Colon (tissue), 2 donors: Measurements from ENCODE around the gene ZMIZ2.
"Not testable (repeated sequence)": the region's sequence is repeated elsewhere in the genome, so short reads cannot be mapped to it uniquely, and the experiment has no call there.

Source experiments
- FAIRE-seq: peaks from 2 replicates; lab custom pipeline; 2012; peaks lifted over from hg19 to GRCh38; lab: Jason Lieb, UNC
- donor health status: control.
- donor health status: control.

The ZMIZ2 gene

DNA sequence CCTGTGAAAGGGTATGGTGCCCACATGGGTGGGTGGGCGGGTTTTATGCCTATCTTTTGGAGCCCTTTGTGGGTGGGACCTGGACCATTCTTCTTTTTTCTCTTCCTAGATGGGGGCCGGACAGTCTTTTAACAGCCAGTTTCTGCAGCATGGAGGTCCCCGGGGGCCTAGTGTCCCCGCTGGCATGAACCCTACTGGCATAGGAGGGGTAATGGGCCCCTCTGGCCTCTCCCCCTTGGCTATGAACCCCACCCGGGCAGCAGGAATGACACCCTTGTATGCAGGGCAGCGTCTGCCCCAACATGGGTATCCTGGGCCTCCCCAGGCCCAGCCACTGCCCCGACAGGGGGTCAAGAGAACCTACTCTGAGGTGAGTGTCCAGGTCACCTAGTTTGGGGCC, 9.1 kb downstream of the ZMIZ2 start:
- no peak for FAIRE-seq

DNA sequence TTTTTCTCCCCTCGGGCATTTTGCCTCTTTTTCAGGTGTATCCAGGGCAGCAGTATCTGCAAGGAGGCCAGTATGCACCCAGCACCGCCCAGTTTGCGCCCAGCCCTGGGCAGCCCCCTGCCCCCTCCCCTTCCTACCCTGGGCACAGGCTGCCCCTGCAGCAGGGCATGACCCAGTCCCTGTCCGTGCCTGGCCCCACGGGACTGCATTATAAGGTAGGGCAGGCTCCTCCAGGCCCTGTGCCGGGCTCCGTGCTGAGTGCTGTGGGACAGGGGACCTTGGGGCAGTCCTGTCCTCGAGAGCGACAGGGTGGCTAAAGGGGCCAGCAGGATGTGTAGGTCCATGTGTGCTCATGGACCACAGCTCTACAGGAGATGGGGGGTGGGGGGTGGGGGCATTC, 10.6 kb downstream of the ZMIZ2 start:
- no peak for FAIRE-seq

DNA sequence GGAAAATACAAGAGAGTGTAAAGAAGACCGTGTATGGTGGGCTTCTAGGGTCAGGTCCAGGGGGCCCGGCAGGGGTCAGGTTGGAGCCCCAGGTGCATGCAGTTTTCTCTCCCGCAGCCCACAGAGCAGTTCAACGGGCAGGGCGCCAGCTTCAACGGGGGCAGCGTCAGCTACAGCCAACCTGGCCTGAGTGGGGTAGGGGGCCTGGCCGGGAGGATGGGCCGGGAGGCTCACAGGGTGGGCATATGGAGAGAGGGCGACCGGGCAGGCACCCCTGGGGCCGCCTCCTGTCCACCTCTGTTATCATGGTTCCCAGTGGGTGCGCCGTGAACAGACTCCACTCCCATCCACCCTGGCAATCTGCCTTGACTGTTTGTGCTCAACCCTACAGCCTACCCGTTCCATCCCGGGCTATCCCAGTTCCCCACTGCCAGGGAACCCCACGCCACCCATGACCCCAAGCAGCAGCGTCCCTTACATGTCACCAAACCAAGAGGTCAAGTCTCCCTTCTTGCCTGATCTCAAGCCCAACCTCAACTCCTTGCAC, 11.5 kb downstream of the ZMIZ2 start:
- no peak for FAIRE-seq

DNA sequence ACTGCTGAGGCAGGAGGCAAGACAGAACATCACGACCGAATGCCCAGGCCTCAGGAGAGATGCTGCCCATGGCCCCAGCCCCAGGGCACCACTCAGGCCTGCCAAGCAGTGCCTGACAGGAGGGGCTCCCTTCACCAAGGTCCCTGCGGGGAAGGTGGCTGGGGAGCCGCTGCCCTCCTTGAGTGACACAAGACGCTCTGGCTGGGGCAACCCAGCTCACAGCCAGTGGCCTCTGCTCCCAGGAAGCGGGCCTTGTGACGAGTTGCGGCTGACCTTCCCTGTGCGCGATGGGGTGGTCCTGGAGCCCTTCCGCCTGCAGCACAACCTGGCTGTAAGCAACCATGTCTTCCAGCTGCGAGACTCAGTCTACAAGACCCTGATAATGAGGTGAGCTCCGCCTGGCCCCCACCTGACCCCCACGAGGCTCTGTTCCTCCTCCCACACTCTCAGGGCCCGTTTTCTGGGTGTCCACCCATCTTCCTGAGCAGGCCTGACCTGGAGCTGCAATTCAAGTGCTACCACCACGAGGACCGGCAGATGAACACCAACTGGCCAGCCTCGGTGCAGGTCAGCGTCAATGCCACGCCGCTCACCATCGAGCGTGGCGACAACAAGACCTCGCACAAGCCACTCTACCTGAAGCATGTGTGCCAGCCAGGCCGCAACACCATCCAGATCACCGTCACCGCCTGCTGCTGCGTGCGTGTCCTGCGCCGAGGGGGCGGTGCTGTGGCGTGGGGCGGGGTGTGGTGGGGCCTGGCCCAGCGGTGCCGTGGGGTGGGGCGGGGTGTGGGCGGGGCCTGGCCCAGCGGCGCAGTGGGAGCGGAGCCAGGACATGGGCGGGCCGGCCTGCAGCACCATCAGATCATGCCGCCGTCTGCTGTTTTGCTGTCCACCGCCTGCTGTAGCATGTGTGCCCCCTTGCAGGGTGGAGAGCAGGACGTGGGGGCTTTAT, 12.8 kb downstream of the ZMIZ2 start:
- FAIRE-seq = no peak

DNA sequence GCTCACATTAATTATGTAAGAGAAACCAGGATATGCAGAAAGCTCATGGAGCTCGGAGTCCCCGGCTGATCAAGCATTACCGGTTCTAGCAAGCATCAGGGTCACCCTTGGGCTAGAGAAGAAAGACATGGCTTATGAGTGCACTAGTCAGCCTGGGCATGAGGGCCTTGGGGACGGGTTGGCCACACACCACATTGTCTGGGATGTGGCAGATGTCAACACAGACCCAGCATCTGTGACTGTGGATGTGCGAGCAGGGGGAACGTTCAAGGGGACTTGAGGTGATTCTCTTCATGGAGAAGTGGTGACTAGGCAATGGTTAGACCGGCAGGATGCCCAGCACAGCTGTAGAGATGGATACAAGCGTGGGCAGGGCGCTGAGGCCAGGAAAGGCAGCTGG, 13.7 kb downstream of the ZMIZ2 start:
- no peak for FAIRE-seq

DNA sequence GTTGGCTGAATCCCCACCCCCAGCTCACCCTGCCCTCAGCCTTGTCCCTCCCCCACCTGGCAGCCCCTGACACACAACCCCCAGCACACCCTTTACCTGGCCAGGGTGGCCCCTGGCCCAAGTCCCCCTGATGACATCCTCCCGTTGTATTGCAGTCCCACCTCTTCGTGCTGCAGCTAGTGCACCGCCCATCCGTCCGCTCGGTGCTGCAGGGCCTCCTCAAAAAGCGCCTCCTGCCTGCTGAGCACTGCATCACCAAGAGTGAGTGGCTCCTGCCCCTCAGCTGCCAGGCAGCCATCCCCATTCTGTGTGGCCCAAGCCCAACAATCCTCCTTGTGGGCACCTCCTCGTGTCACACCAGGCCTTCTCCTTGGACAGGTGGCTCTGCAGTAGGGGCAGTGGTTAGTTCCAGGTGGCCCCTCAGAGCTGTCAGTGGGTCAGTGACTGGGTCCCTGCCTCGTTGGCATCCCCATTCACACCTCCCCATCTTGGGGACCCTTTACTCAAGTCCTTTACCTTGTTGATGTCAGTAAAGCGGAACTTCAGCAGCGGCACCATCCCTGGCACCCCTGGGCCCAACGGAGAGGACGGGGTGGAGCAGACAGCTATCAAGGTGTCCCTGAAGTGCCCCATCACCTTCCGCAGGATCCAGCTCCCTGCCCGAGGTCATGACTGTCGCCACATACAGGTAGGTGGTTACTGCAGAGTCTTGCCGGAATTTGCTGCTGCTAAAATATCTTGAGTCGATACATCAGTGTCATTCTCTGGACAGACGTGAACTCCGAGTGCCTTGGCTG, 14.3 kb downstream of the ZMIZ2 start:
- FAIRE-seq = no peak

DNA sequence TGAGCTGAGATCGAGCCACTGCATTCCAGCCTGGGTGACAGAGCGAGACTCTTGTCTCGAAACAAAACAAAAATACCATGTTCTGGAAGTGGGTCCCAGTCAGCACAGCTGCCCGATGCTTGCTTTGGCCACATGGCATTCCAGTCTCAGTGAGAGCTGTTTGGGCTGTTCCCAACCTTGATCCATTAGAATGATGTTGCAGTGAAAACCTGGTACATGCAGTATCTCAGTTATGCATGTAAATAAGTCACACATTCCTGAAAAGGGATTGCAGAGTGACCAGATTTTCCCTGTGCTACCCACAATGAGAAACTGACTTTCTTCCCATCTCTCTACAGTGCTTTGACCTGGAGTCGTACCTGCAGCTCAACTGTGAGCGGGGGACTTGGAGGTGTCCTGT, 15.4 kb downstream of the ZMIZ2 start:
- no peak for FAIRE-seq

DNA sequence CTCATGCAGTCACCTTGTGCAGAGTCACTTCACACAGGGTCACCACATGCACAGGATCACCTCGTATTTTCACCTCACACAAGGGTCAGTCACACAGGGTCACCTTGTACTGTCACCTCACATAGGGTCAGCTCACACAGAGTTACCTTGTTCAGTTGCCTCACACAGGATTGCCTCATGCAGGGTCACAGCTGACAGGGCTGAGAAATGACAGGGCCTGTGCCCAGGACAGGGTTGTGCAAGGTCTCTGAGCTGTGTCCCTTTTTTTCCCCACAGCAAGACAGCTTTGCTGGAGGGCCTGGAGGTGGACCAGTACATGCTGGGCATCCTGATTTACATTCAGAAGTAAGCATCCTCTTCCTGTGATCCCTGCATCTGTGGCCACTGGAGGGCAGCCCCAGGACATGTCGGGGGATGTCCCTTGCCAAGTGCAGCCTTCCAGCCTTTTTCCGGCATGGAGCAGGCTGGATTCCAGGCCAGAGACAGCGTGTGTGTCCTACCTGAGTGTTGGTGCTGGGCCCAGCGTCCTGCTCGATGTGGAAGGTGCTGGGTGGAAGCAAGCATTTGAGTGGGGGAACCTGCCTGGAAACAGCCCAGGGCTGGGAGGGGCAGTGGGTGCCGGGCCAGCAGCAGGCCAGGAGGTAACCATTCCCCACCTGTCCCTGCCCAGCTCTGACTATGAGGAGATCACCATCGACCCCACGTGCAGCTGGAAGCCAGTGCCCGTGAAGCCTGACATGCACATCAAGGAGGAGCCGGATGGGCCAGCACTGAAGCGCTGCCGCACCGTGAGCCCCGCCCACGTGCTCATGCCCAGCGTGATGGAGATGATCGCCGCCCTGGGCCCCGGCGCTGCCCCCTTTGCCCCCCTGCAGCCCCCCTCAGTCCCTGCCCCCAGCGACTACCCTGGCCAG, 16.3 kb downstream of the ZMIZ2 start:
- FAIRE-seq = no peak

DNA sequence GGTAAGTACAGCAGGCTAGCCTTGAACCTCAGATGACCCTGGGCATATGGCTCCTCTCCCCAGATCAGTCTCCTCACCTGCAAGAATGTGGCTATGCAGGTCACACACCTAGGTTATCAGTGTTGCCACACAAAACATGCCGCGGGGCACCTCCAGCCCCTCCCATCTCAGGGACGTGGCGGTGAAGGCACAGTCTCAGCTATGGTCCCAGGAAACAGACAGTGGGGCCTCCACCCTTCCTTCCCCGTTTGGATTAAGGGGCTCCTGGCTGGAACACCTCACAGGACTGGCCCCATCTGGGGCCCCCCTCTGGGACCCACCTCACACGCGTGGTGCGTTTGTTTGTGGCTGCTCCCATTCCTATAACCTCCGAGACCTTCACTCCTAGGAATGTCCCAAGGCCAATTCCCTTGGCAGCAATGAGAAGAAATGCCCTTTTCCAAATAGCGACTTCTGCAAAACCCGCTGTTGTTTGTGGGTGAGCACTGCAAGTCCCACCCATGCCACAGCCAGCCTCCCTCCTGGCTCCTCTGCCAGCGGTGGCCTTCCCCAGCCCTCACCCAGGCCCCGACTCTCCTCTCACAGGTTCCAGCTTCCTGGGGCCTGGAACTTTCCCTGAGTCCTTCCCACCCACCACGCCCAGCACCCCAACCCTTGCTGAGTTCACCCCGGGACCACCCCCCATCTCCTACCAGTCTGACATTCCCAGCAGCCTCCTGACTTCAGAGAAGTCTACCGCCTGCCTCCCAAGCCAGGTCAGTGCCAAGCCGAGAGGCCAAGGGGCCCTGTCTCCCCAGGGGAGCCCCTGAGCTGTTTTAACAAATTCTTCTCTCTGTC, 17.1 kb downstream of the ZMIZ2 start:
- no peak for FAIRE-seq

DNA sequence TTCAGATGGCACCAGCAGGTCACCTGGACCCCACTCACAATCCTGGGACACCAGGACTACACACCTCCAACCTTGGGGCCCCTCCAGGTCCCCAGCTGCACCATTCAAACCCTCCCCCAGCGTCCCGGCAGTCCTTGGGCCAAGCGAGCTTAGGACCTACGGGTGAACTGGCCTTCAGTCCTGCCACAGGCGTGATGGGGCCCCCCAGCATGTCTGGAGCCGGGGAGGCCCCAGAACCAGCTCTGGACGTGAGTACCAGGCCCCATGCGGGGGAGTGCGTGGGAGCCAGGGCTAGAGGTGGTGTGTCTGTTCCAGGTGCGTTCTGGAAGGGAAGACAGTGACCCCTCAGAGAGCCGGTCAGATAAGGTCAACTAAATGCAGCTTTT, 17.8 kb downstream of the ZMIZ2 start:
- no peak for FAIRE-seq

DNA sequence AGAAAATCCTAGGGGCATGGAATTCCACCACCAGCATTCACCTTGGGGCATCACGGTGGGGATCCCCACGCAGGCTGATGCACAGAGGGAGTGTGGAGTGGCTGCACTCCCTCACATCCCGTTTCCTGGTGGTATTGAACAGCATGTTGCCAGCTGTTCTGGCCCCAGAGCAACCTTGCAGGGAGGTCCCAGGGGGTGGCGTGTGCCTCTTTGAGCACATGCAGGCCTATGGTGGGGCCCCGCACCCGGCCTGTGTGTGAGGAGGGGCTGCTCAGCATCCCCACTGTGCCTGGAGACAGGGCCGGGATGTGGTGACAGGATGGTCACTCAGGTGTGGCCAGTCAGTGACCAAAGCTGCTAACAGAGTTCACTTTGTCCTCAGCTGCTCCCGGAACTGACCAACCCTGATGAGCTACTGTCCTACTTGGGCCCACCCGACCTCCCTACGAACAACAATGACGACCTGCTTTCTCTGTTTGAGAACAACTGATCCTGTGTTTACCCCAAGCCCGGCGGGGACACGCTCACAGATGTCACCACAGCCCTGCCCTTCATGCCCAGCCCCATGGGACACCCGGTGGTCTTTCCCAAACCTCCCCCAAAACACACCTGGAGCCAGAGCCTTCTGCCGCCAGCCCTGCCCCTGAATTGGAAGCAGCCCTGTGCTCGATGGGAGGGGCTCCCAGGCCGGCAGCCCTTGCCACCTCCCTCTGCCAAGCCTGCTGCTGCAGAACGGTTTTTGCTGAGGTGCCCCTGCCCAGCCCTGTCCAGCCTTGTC, 18.7 kb downstream of the ZMIZ2 start:
- no peak for FAIRE-seq

DNA sequence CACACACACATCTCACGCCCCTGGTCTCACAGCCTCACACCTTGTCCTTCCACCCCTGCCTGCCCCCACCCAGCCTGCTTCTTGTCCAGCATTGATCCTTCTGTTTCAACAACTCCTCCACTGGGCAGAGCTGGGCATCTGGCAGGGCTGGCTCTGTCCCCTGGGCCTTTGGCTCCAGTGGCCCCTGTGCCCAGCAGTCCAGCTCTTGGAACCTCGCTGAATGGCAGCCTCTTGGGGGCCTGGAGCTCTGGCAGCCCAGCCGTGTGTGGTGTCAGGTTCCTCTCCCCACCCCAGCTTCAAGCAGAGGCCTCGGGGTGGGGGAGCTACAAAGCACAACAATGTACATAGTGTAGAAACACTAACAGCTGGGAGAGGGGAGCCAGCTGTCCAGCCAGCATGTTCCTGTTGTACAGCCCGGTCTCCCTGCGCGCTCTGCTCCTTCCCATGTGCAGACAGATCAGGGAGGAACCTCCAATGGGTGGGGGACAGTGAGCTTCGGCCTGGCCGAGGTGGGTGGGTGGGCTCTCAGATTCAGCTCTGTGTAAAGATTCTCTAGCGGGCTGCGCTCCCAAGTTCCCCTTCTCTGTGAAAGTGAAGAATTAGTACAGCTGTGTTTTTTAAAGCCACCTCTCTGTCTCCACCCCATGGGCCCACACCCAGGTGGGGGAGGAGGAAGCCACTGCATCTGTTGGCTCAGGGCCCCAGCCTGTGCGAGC, 19.4 kb downstream of the ZMIZ2 start:
- FAIRE-seq = no peak

DNA sequence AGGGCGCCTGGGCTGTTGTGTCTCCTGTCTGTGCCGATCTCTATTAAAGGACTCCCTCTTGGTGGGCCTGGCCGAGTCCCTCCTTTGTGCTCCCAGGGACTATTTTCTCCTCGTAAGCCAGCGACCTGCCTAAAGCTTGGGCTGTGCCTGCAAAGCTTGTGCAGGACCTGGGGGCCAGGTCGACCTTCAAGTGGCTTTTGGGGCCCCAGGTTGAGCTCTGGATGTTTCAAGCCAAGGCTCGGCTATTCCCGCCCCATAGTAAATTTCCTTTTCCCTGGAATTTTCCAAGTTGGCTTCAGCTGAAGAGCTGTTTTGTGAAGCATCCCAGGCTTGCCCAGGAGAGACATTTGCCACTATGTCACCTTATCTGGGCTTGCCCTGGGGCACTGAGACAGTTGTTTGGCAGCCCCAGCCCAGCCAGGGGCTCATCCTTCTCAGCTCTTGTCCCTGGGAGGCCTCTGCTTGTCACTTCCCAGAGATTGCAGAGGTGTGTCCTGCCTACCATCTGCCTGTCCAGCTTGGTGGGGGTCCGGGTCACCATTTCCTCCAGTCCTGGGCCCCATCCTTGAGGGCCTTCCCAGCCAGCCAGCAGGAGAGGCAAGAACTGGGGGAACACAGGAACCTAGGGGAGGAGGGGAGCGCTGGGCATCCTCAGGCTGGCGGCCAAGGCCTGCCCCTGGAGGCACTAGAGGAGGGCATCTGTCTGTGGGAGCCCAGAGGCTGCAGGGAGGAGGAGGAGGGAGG, 20.2 kb downstream of the ZMIZ2 start:
- no peak for FAIRE-seq

DNA sequence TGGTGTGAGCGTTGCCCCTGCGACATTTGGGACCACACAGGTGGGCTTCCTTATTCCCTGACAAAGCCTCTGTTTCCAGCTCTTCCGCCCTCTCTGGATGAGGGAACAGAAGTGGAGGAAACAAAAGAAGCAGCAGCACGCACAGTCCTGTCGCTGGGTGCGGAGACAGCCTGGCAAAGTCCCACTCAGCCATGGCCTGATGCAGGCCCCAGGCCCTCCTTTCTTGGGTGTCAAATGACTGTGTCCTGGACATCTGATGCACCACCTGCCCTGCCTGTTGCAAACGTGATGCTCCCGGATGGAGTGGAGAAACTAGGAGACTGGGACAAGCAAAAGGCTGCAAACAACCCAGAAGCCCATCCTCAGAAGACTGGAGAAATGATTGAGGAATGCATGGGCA, 20.7 kb downstream of the ZMIZ2 start:
- FAIRE-seq = no peak

DNA sequence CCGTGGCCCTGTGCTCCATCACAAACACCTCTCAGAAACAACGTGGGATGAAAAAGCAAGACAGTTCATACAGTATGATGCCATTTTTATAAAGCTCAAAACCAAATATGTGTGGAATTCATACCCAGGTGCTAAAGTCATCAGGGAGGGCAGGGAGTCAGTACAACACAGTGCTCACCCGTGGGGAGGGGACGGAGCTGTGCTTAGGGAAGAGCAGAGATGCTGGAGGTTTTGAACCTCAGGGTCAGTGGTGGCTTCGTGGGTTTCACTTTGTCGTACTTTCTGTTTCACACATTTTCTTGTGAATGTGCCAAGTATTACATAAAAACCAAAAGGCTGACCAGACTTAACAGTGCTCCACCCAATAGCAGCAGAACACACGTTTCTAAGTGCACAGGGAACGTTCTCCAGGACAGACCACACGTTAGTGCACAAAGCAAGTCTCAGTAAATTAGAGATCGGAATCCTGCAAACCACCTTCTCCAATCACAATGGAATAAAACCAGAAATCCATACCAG, 21.2 kb downstream of the ZMIZ2 start:
- FAIRE-seq = no peak

DNA sequence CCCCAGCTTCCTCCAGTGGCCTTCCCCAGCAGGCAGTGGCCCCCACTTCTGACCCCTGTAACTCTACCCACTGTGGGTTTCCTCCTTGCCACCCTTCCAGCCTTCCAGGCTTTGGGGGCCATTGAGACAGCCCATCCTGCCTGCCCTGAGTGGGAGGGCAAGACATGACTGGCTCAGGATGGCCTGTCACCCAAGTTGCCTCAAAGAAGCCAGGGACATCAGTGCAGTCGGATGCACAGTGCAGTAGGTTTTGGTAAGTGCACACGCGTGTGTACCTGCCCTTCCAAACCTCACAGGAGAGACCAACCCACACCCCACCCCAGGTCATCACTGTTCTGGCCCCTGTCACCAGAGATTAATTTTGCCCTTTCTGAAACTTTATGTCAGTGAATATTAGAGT, 22.7 kb downstream of the ZMIZ2 start:
- FAIRE-seq = no peak

DNA sequence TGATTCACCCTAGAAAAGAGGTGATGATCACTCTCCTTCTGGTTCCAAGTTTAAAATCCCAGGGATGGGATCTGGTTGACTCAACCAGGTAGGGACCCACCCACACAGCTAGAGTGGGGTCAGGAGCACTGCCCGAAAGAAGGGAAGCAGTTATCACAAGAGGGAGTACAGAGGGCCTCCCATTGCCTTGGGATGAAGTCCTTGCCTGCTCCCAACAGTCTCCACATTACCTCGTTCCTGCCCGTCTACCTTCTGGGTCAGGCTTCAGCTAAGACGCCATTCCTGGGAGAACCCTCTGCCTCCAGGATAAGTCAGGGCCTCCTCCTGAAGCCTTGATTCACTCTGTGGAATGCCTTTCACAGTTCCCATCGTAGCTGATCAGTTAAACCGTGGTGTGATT, 23.8 kb downstream of the ZMIZ2 start:
- FAIRE-seq = no peak

DNA sequence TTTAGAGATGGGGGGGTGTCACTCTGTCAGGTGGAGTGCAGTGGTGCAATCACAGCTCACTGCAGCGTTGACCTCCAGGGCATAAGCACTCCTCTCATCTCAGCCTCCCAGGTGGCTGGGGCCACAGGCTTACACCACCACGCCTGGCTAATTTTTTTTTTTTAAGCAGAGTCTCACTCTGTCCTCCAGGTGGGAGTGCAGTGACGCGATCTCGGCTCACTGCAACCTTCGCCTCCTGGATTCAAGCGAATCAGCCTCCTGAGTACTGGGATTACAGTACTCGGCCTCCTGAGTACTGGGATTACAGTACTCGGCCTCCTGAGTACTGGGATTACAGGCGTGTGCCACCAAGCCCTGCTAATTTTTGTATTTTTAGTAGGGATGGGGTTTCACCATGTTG, 24.2 kb downstream of the ZMIZ2 start:
- no peak for FAIRE-seq

DNA sequence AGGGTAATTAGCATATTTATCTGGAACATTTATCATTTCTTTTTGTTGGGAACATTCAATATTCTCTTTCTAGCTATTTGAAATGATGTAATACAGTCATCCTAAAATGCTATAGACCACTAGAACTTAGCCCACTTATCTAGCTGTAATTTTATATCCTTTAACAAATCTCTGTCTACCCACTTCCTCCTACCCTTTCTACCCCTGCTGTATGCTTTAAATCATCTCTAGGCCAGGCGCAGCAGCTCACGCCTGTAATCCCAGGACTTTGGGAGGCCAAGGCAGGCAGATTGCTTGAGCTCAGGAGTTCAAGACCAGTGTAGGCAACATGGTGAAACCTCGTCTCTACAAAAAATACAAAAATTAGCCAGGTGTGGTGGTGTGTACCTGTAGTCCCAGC, 25.8 kb downstream of the ZMIZ2 start:
- not testable (repeated sequence) for FAIRE-seq
